K562 (cell line): ENCODE data around the gene CAPRIN1. TPM values are rescaled to one million over a fixed set of nuclear protein-coding genes. Genes with fewer than 3 reads are reported as not detected.

Experiments
- ATAC-seq: fragments of 200-7000 bp; cut with Tn5 transposase; 3 replicates; pipeline ENCODE4 v1.9.1; 2020; ENCODE audit warnings: moderate library complexity
- BruUV-seq: library from RNA; stranded (reverse); fragments of 400-500 nt; replicated peaks from 2 replicates; lab custom pipeline; 2021; lab: Mats Ljungman, UMichigan
- CTCF ChIA-PET: fragments of 300-600 bp; formaldehyde crosslinking; extraction: SDS; loops from one replicate; lab custom pipeline; 2021; ENCODE audit warnings: low intra/inter-chr PET ratio; lab: Yijun Ruan, JAX
- POLR2A ChIA-PET: fragments of 300-600, 350-650 bp; sonication (Branson Sonifier 250); formaldehyde crosslinking; extraction: SDS; loops from one replicate; lab custom pipeline; 2021; ENCODE audit warnings: antibody characterized with exemption, inconsistent platforms; lab: Yijun Ruan, JAX
- DNase-seq, 4 experiments: peaks; one replicate each; pipeline versions ENCODE4 v3.0.0 to v3.0.0-alpha.2; 2011 to 2018; ENCODE audit warnings: low spot score in 3 of 4, mixed read lengths in 3 of 4; ENCODE audit errors: extremely low read depth in 1 of 4
- FAIRE-seq: peaks from 2 replicates; lab custom pipeline; 2011; peaks lifted over from hg19 to GRCh38; lab: Jason Lieb, UNC
- H2AFZ ChIP-seq: 2 replicates; pipeline ENCODE4 v1.6.0; 2011; ENCODE audit warnings: low read depth, low read length, control low read depth, inconsistent platforms
- H3K27ac ChIP-seq: fragments of 200-600 bp; 3 replicates; pipeline ENCODE4 v1.8.0; 2011; ENCODE audit warnings: low read depth, mild to moderate bottlenecking, control low read depth, inconsistent platforms, low read length, moderate library complexity, mixed read lengths; ENCODE audit errors: extremely low read depth
- H3K27me3 ChIP-seq, 2 experiments: fragments of 300-600 bp in 1 of 2; 2 replicates in 1 of 2; 3 replicates in 1 of 2; pipeline versions ENCODE4 v1.6.0 to v1.8.0; 2011; ENCODE audit warnings: inconsistent platforms in 2 of 2, low read length in 2 of 2, mild to moderate bottlenecking in 1 of 2, mixed read lengths in 1 of 2, moderate library complexity in 1 of 2; ENCODE audit not compliant: control insufficient read depth in 2 of 2, insufficient read depth in 2 of 2
- H3K36me3 ChIP-seq: fragments of 300-600 bp; 3 replicates; pipeline ENCODE4 v1.8.0; 2011; ENCODE audit warnings: mild to moderate bottlenecking, low read length, inconsistent platforms; ENCODE audit not compliant: control insufficient read depth, insufficient read depth
- H3K4me1 ChIP-seq, 2 experiments: fragments of 200-600 bp in 1 of 2; replicated peaks in 1 of 2; 2 replicates in 1 of 2; 3 replicates in 1 of 2; pipeline versions ENCODE4 v1.5.1 to v1.8.0; 2011; ENCODE audit warnings: inconsistent platforms in 2 of 2, low read length in 2 of 2, mild to moderate bottlenecking in 1 of 2, mixed read lengths in 1 of 2, moderate library complexity in 1 of 2; ENCODE audit not compliant: control insufficient read depth in 2 of 2, insufficient read depth in 2 of 2
- H3K4me2 ChIP-seq: 2 replicates; pipeline ENCODE4 v1.6.1; 2011; ENCODE audit warnings: low read length, control low read depth, inconsistent platforms, mixed read lengths; ENCODE audit not compliant: insufficient read depth
- H3K4me3 ChIP-seq: fragments of 200-600 bp; sonication (generic), shearing (Covaris generic); 2 replicates; pipeline ENCODE4 v1.5.1; 2016; ENCODE audit warnings: control low read depth, inconsistent platforms
- H3K79me2 ChIP-seq: fragments of 200-600 bp; 3 replicates; pipeline ENCODE4 v1.8.0; 2011; ENCODE audit warnings: low read length, inconsistent platforms; ENCODE audit not compliant: control insufficient read depth, insufficient read depth
- H3K9ac ChIP-seq, 2 experiments: 2 replicates each; pipeline versions ENCODE4 v1.6.0 to v1.6.1; 2011; ENCODE audit warnings: low read depth in 2 of 2, low read length in 2 of 2, control low read depth in 1 of 2, inconsistent platforms in 1 of 2, mild to moderate bottlenecking in 1 of 2, mixed read lengths in 1 of 2; ENCODE audit not compliant: insufficient read depth in 1 of 2
- H3K9me1 ChIP-seq: one replicate; pipeline ENCODE4 v1.6.0; 2011; ENCODE audit warnings: inconsistent platforms, mild to moderate bottlenecking, low read length, moderate library complexity; ENCODE audit not compliant: control insufficient read depth, insufficient read depth
- H3K9me3 ChIP-seq: replicated peaks from 2 replicates; pipeline ENCODE4 v1.5.1; 2011; ENCODE audit warnings: low read depth, low read length, inconsistent platforms; ENCODE audit not compliant: control insufficient read depth, insufficient read depth
- H4K20me1 ChIP-seq: replicated peaks from 2 replicates; pipeline ENCODE4 v1.6.1; 2011; ENCODE audit warnings: low read length, inconsistent platforms, mixed read lengths; ENCODE audit not compliant: control insufficient read depth, insufficient read depth
- EP400 ChIP-seq: fragments of 450-650 bp; IDR thresholded peaks from 2 replicates; pipeline ENCODE4 v1.6.1; 2017; ENCODE audit warnings: antibody characterized with exemption, mild to moderate bottlenecking, moderate library complexity
- FOXJ3 ChIP-seq: sonication (generic); formaldehyde crosslinking; IDR thresholded peaks from 2 replicates; pipeline ENCODE4 v1.4.0; 2020; ENCODE audit warnings: mild to moderate bottlenecking, missing genetic modification reagents
- ILK ChIP-seq: fragments of 450-650 bp; IDR thresholded peaks from 2 replicates; pipeline ENCODE4 v1.6.1; 2016; ENCODE audit warnings: missing genetic modification characterization, low read depth, mild to moderate bottlenecking, missing compliant biosample characterization, moderate library complexity, borderline replicate concordance
- MED1 ChIP-seq: sonication (generic); formaldehyde crosslinking; IDR thresholded peaks from 2 replicates; pipeline ENCODE4 v1.8.1; 2023; ENCODE audit warnings: missing genetic modification reagents, borderline replicate concordance
- NCOA2 ChIP-seq, 2 experiments: fragments of 450-650 bp; IDR thresholded peaks; 2 replicates each; pipeline ENCODE4 v1.6.1; 2018; ENCODE audit warnings: mild to moderate bottlenecking in 2 of 2, moderate library complexity in 1 of 2; ENCODE audit not compliant: partially characterized antibody in 2 of 2
- SMAD1 ChIP-seq: fragments of 150-350 bp; IDR thresholded peaks from 2 replicates; pipeline ENCODE4 v1.6.1; 2014; ENCODE audit warnings: low read length, low read depth; ENCODE audit not compliant: partially characterized antibody
- THRAP3 ChIP-seq: fragments of 450-650 bp; IDR thresholded peaks from 2 replicates; pipeline ENCODE4 v1.6.1; 2016; ENCODE audit warnings: mild to moderate bottlenecking, inconsistent platforms, borderline replicate concordance
- ZBED1 ChIP-seq: IDR thresholded peaks from 2 replicates; pipeline ENCODE4 v1.6.1; 2014
- ZNF274 ChIP-seq: IDR thresholded peaks from 2 replicates; pipeline ENCODE4 v1.6.1; 2011; ENCODE audit warnings: low read depth, mild to moderate bottlenecking, low read length, moderate library complexity, borderline replicate concordance
- WGBS: fragments of 100-300 bp; shearing (Covaris generic); methylation state at CpG from one replicate; pipeline ENCODE4 v1.1.6; 2016; ENCODE audit warnings: low coverage, mixed read lengths; ENCODE audit not compliant: insufficient coverage; ENCODE audit errors: missing lambda C conversion rate; 5-methylcytosine and 5-hydroxymethylcytosine counted together
- in situ Hi-C: fragments of 300-500 bp; cut with MboI; formaldehyde crosslinking; loops from 4 replicates; pipeline ENCODE4 v1.15.0; 2018; ENCODE audit warnings: inconsistent platforms, mixed read lengths
- intact Hi-C: fragments of 100-400 bp; cut with micrococcal nuclease; formaldehyde crosslinking; loops from 2 replicates; pipeline ENCODE4 v1.14.2; 2022
- polyA plus RNA-seq, 8 experiments: library from polyadenylated mRNA; depleted of rRNA in 4 of 8; stranded (reverse) in 5 of 8; unstranded in 3 of 8; fragments of >200 nt; fragmentation: Nextera tagmentation in 2 of 8; fragmentation: Illumina TruSeq in 1 of 8; extraction: Ambion mirVana in 2 of 8; extraction: Trizol in 1 of 8; gene quantifications; 2 replicates each; pipeline versions ENCODE4 v1.2.1 to v1.2.3, GENCODE V29; 2011 to 2014; ENCODE audit warnings: inconsistent platforms in 1 of 8, missing spikeins in 1 of 8
- total RNA-seq, 7 experiments: library from RNA; depleted of rRNA in 6 of 7; stranded (reverse); fragments of >200 nt in 6 of 7; fragmentation: Illumina TruSeq in 2 of 7; extraction: Trizol in 2 of 7; gene quantifications; 2 replicates each; pipeline versions ENCODE4 v1.2.1 to v1.2.3, GENCODE V29; 2011 to 2021; ENCODE audit warnings: low replicate concordance in 1 of 7
- TF ChIP-seq, protein P1 (sequence below): sonication (generic); formaldehyde crosslinking; IDR thresholded peaks from 2 replicates; pipeline ENCODE4 v1.8.0; 2022; ENCODE audit warnings: mild to moderate bottlenecking, missing genetic modification reagents
- TF ChIP-seq, protein P2 (sequence below): fragments of 450-650 bp; IDR thresholded peaks from 2 replicates; pipeline ENCODE4 v1.6.1; 2017; ENCODE audit warnings: antibody characterized with exemption, mild to moderate bottlenecking
- TF ChIP-seq, protein P3 (sequence below): fragments of 450-650 bp; formaldehyde crosslinking; conservative IDR thresholded peaks from 2 replicates; pipeline ENCODE4 v1.4.0; 2022; ENCODE audit warnings: mild to moderate bottlenecking, missing genetic modification characterization

Gene CAPRIN1
- total and polyA plus RNA-seq, 9 of the 15 experiments (the other 6 are each of a cell fraction or from before 2014, with no cell fraction given): 49.6 to 271 (median 244) TPM

DNA sequence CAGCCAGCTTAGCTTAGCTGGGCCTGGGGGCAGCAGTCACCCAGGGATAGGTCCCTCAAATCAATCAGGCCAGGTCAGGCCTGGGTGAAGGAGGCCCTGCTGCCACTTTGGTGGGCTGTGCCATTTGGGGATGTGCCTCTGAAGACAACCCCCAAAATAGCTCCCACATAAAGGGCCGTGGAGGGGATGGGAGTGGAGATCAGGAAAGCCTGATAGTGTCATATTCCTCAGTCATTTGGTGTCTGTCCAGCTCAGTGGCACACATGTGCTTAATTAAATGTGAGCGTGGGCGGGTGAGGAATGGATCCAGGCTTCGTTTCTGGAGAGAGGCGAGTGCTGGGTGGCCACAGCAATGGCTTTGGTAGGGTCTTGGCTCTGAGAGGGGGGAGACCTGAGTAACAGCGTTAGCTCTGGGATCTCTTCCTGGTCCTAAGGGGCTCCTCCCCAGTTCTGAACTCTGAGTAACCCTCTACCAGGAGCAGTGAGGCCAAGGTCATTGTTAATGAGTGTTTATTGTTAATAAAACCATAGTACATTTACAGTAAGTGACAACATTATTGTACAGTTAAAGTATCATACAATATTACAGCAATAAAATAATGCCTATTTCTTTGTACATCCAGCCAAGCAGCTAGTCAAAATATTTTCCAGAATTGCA lies 99.1 kb downstream of the CAPRIN1 start:
- BruUV-seq: no TSS peak
- WGBS: 79% methylated on average over 6 of the region's 6 CpGs
- H3K9ac ChIP-seq: peak overlapping the region in 1 of 2 experiments; percentile 4; a peak in 1 of 4 replicates
- no peak overlapping the region for H3K4me3 ChIP-seq
- in situ Hi-C loops (loop anchor here (25.0 kb wide), 1 partner anchor 313 kb away; no protein-coding TSS in a partner anchor), intact Hi-C loops (no loop called here)
- H4K20me1 ChIP-seq: peaks cover 3% of the 10 kb centered on the region; the same call in 1 of the 2 replicates
- no peaks in the 10 kb centered on the region for H3K79me2 ChIP-seq
- H3K27me3 ChIP-seq: no peaks in the 10 kb centered on the region
- ChIA-PET CTCF (interaction anchor here (1.0 to 1.1 kb wide), 2 partner anchors 209 kb away, joined by 3 to 5 read pairs; no protein-coding TSS in a partner anchor), POLR2A (interaction anchor here (0.5 to 1.8 kb wide), 5 partner anchors 9 to 67 kb away, joined by 3 to 8 read pairs (median 4); no protein-coding TSS in a partner anchor)
- DNase-seq: no peak
- H3K27ac ChIP-seq: no peak overlapping the region
- no peak overlapping the region for H3K4me2 ChIP-seq
- no peak overlapping the region for H2AFZ ChIP-seq
- no peaks in the 10 kb centered on the region for H3K9me3 ChIP-seq
- peaks cover 94% of the 10 kb centered on the region for H3K36me3 ChIP-seq
- no peak for ATAC-seq
- H3K4me1 ChIP-seq: peaks cover 0 to 9% of the 10 kb centered on the region in 2 experiments; a peak in 1 of 5 replicates
- H3K9me1 ChIP-seq: no peaks in the 10 kb centered on the region
- no peak for FAIRE-seq
- TF ChIP-seq, protein P1, sequence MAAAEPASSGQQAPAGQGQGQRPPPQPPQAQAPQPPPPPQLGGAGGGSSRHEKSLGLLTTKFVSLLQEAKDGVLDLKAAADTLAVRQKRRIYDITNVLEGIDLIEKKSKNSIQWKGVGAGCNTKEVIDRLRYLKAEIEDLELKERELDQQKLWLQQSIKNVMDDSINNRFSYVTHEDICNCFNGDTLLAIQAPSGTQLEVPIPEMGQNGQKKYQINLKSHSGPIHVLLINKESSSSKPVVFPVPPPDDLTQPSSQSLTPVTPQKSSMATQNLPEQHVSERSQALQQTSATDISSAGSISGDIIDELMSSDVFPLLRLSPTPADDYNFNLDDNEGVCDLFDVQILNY: no peak
- TF ChIP-seq, protein P2, sequence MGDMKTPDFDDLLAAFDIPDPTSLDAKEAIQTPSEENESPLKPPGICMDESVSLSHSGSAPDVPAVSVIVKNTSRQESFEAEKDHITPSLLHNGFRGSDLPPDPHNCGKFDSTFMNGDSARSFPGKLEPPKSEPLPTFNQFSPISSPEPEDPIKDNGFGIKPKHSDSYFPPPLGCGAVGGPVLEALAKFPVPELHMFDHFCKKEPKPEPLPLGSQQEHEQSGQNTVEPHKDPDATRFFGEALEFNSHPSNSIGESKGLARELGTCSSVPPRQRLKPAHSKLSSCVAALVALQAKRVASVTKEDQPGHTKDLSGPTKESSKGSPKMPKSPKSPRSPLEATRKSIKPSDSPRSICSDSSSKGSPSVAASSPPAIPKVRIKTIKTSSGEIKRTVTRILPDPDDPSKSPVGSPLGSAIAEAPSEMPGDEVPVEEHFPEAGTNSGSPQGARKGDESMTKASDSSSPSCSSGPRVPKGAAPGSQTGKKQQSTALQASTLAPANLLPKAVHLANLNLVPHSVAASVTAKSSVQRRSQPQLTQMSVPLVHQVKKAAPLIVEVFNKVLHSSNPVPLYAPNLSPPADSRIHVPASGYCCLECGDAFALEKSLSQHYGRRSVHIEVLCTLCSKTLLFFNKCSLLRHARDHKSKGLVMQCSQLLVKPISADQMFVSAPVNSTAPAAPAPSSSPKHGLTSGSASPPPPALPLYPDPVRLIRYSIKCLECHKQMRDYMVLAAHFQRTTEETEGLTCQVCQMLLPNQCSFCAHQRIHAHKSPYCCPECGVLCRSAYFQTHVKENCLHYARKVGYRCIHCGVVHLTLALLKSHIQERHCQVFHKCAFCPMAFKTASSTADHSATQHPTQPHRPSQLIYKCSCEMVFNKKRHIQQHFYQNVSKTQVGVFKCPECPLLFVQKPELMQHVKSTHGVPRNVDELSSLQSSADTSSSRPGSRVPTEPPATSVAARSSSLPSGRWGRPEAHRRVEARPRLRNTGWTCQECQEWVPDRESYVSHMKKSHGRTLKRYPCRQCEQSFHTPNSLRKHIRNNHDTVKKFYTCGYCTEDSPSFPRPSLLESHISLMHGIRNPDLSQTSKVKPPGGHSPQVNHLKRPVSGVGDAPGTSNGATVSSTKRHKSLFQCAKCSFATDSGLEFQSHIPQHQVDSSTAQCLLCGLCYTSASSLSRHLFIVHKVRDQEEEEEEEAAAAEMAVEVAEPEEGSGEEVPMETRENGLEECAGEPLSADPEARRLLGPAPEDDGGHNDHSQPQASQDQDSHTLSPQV: no peak
- no peak for TF ChIP-seq ZBED1
- no peak for TF ChIP-seq THRAP3
- TF ChIP-seq SMAD1: no peak
- no peak for TF ChIP-seq EP400
- TF ChIP-seq ILK (tag): no peak
- TF ChIP-seq ZNF274: no peak
- TF ChIP-seq NCOA2 (IDR thresholded peaks at IDR 0.05; ENCODE audit: partially characterized antibody in 2 of 2): no peak
- no peak for TF ChIP-seq FOXJ3 (CRISPR knock-in tag)
- TF ChIP-seq, protein P3, sequence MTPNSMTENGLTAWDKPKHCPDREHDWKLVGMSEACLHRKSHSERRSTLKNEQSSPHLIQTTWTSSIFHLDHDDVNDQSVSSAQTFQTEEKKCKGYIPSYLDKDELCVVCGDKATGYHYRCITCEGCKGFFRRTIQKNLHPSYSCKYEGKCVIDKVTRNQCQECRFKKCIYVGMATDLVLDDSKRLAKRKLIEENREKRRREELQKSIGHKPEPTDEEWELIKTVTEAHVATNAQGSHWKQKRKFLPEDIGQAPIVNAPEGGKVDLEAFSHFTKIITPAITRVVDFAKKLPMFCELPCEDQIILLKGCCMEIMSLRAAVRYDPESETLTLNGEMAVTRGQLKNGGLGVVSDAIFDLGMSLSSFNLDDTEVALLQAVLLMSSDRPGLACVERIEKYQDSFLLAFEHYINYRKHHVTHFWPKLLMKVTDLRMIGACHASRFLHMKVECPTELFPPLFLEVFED (CRISPR knock-in tag): no peak
- no peak for TF ChIP-seq MED1 (CRISPR knock-in tag)
